Astrocyte (in vitro differentiated cells and primary cell): ENCODE data around the gene NDUFA1.

ENCODE experiments used
- EZH2 ChIP-seq: IDR thresholded peaks from 2 replicates; pipeline ENCODE4 v1.6.1; 2012; ENCODE audit warnings: mild to moderate bottlenecking, low read length, inconsistent platforms; ENCODE audit not compliant: insufficient read depth
- TF ChIP-seq, protein P1 (sequence below): IDR thresholded peaks from 2 replicates; pipeline ENCODE4 v1.5.1; 2011; ENCODE audit warnings: low read depth, mild to moderate bottlenecking, inconsistent platforms, low read length, moderate library complexity; ENCODE audit not compliant: insufficient read depth

DNA sequence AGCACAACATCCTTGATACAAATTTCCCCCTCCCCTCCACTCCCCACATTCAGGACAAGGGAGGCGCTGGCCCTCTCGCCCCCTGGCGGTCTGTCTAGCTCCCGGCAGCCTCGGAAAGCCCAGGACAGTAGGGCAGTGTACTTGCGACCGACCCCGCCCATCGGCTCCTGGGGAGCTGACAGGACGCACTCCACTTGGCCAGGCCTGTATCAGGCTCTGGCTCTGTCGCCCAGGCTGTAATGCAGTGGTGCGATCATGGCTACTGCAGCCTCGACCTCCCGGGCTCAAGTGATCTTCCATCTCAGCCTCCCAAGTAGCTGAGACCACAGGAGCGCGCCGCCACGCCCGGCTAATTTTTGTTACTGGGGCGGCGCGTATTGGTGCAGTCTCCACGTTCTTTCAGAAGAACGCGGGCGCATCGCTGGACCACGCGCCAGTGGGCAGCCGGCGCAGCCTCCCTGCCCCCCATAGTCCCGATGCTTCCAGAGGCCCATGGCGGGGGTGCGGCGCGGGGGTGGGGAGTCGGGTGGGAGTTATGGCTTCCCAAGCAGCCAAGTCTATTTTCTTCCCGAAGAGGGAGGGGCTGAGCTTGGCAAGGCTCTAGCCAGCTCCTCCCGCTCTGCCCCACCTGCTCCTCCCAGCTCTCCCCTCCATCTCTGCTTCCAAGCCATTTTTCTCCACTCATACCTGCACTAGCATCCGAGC is 16.2 kb downstream of the NDUFA1 start:
- TF ChIP-seq, protein P1, sequence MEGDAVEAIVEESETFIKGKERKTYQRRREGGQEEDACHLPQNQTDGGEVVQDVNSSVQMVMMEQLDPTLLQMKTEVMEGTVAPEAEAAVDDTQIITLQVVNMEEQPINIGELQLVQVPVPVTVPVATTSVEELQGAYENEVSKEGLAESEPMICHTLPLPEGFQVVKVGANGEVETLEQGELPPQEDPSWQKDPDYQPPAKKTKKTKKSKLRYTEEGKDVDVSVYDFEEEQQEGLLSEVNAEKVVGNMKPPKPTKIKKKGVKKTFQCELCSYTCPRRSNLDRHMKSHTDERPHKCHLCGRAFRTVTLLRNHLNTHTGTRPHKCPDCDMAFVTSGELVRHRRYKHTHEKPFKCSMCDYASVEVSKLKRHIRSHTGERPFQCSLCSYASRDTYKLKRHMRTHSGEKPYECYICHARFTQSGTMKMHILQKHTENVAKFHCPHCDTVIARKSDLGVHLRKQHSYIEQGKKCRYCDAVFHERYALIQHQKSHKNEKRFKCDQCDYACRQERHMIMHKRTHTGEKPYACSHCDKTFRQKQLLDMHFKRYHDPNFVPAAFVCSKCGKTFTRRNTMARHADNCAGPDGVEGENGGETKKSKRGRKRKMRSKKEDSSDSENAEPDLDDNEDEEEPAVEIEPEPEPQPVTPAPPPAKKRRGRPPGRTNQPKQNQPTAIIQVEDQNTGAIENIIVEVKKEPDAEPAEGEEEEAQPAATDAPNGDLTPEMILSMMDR, result peak; percentile 33
- TF ChIP-seq EZH2, result no peak
